ENCODE results near the gene TRAF1.

The TRAF1 gene

GRCh38 chr9:120940573-120940972 lies 14.0 kb upstream of the TRAF1 start:
- no peak for DNase-seq

DNA sequence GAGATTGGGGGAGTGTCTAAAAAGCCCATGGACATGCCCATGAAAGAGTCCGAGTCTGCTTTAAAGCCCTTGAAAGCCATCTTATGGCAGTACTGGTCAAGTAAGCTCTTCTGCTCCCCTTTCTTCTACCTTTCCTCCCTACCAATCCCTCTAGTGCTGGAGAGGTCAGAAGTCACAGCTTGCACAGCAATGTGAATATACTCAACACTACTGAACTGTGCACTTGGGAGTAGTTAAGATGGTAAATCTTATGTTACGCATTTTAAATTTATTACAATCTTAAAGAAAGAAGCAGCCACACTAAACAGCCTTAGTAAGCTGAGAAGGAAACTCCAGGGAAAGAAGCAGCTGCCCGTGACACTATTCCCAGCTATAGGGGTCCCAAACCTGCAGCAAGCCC lies 12.3 kb upstream of the TRAF1 start:
- no peak for DNase-seq

DNA sequence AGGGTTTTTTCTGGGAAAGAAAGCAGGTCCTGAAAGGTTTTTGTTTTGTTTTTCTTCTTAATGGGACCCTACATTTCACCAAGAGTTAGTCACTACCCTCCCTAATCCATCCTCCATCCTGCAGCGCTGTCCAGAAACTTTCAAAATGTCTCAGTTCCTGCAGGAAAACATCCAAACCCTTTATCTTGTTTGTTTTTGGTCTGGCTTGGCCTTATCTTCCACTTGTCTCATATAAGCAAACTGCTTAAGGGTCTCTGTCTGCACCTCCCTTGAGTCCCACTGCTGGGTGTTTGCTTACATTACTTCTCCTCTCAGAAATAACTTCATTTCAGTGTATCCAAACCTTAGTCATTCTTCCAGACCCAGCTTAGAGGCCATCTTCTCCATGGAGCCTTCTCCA lies 11.0 kb upstream of the TRAF1 start:
- DNase-seq = no peak

DNA sequence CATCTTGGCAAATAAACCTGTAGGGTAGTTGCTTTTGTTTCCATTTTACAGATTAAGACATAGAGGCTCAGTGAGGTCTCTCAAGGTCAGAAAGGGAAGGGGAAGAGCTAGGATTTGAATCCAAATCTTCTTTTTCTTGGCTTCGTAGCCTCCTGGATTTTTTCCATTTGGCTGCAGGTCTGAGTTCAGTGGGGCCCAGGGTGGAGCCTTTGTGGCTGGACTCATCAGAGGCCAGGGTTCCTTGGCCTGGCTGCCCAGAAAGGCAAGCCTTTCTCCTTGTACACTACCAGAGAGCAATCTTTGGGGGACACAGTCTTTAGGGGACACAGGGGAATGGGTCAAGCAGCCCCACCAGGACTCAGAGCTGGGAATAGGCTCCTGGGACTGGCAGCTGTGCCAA lies 10.5 kb upstream of the TRAF1 start:
- DNase-seq = no peak

- DNase-seq = no peak
Measured at GRCh38 chr9:120936764-120937122, 10.1 kb upstream of the TRAF1 start.

DNA sequence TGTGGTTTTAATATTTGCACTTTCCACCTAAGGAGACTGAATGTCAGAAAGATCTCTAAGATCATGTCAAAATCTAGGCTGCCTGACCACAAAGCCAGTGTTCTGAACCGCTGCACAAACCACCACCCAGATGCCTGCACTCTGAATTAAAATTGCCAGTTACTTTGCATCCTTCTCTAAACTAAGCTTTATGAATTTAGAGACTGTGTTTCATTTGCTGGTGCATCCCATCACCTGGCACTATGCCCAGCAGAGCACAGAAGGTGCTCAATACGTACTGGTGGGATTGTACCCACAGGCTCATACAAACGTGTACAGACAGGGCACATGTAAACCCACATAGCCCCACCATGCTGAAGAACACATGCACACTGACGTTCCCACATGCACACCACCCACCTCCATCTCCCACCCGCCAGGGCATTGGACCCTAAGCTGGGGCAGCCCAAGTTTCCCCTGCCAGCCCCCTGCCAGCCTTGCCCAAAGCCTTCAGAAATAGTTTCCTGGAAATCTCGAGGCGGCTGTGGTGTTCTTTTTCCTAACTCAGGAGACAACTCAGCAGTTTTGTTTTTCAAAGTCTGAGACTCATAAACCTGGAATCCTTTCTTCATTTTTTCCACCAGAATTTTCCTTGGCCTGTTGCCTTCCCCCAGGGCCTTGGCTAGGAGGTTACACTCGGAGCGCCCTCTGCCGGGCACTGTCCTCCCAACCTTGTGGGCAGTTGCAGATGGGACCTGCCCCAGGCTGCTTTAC lies 9.6 kb upstream of the TRAF1 start:
- DNase-seq = peak; percentile 76

DNA sequence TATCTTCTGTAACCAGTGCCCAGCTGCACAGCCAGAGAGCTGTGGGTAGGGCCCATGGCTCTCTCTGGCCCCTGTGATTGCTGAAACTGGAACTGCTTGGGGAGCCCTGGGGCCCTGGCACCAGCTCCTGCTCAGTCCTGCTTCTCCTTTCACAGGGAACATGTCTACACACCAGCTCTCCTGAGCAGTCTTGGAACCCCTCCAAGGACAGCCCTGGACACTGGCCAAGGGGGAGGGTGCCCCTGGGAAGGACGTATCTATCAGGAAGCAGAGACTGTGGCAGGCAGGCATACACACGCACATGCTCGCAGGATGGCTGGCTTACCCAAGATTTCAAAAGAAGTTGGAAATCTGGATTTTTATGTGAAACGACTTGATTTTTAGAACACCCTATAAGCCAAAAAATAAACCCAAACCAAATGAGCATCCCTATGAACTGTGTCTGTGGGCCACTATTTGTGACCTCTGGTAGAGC lies 8.8 kb upstream of the TRAF1 start:
- no peak for DNase-seq

GRCh38 chr9:120934281-120934680 lies 7.7 kb upstream of the TRAF1 start:
- DNase-seq = no peak

DNA sequence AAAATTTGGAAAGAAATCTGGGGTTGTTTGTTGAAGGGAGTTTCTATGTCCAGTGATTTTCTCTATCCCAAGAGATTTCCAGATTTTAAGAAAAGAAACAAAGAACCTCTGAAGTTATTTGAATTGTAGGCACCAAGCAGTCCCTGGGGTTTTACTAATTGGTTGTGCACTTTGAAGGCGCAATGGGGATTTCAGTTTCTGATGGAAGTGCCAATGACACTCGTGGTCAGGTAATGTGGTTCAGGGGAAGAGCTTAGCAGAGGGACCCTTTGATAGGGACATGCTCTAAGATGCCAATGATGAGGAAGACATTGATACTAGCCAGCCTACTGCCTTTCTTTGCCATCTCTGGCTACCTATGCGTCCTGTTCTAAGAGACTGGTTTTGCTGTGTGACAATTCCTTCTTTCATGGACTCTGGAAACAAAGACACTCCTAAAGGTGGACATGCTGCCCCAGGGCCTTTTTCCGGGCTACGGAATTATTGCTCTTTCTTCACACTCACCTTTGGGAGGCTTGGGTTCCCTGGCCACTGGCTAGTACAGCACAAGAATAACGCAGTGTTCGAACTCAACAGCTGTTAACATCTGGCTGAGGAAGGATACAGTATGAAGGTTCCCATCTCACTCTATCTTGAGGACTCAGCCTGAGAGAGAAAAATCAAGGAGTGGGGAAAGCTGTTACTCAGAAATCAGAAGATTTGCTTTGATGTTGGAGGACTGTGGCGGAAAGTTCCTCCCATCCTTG lies 6.9 kb upstream of the TRAF1 start:
- DNase-seq = no peak

- no peak for DNase-seq
Measured at GRCh38 chr9:120932086-120932823, 5.7 kb upstream of the TRAF1 start.

- peak; percentile 81 for DNase-seq
Measured at GRCh38 chr9:120931231-120932085, 4.9 kb upstream of the TRAF1 start.

- no peak for DNase-seq
Measured at GRCh38 chr9:120929229-120929791, 2.7 kb upstream of the TRAF1 start.

GRCh38 chr9:120928483-120929228 lies 2.1 kb upstream of the TRAF1 start:
- peak; percentile 77 for DNase-seq

GRCh38 chr9:120928015-120928482 lies 1.5 kb upstream of the TRAF1 start:
- DNase-seq = no peak

- no peak for DNase-seq
Measured at GRCh38 chr9:120927269-120928014, 846 bp upstream of the TRAF1 start.

DNA sequence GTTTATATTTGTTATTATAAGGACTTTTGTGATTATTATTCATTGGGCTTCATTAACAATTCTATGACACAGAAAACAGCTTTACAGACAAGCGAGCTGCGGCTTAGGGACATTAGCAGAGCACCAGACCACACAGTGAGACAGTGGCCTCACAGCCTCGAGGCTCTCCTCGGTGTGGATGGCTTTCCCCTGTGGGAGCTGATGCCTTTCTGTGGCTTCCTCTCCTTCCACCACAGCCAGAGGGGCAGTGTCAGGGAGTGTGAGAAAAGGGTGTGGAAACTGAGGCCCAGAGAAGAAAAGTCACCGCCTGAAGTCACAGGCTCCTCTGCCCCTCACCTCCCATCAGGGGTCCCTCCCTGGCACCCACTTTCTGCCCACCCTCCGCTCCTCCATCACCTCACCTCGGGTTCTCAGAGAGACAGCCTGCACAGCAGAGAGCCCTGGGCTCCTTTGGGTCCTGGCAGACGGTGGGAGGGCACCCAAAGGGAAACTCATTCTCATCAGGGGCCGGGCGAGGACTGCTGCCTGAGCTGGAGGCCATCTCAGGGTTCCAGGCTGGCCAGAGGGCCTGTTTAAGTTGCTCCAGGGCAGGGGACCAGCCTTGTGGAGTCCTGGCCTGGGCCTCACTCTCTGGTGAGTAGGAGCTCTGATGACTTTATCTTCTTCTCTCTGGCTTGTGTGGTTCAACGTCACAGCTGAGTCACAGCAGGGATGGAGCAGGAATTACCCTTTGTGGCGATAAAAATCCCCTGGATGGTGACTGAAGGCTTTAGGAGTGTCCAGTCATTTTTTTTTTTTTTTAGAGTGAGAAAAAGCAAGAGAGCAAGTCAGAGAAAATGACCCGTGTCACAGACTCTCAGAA lies 830 bp downstream of the TRAF1 start:
- peak; percentile 66 for DNase-seq

- DNase-seq = no peak
Measured at GRCh38 chr9:120924698-120925534, 1.7 kb downstream of the TRAF1 start.

- no peak for DNase-seq
Measured at GRCh38 chr9:120923620-120924328, 2.8 kb downstream of the TRAF1 start.
